IMR-90 (cell line): ENCODE results near the gene FBRSL1. TPM values are rescaled to one million over a fixed set of nuclear protein-coding genes. Genes with fewer than 3 reads are reported as not detected.

ENCODE experiments used
- ATAC-seq: fragments of 200-7000 bp; cut with Tn5 transposase; 2 replicates; pipeline ENCODE4 v1.9.1; 2020; ENCODE audit warnings: low read depth, mild to moderate bottlenecking, moderate library complexity
- BruUV-seq: library from RNA; stranded (reverse); fragments of 400-500 nt; replicated peaks from 2 replicates; lab custom pipeline; 2021; lab: Mats Ljungman, UMichigan
- CTCF ChIA-PET: fragments of 300-600 bp; formaldehyde crosslinking; extraction: SDS; loops from one replicate; lab custom pipeline; 2021; ENCODE audit warnings: antibody characterized with exemption; lab: Yijun Ruan, JAX
- POLR2A ChIA-PET: fragments of 300-600 bp; sonication (Branson Sonifier 250); formaldehyde crosslinking; loops from one replicate; lab custom pipeline; 2022; ENCODE audit warnings: antibody characterized with exemption; ENCODE audit not compliant: unreplicated experiment; lab: Charles Lee
- DNase-seq: peaks from one replicate; pipeline ENCODE4 v3.0.0; 2013
- H2AFZ ChIP-seq: replicated peaks from 2 replicates; pipeline ENCODE3; 2013; ENCODE audit warnings: low read length, mild to moderate bottlenecking; ENCODE audit not compliant: poor library complexity
- H2AK5ac ChIP-seq: 2 replicates; pipeline ENCODE4 v1.6.1; 2013; ENCODE audit warnings: low read depth, low read length, inconsistent platforms
- H2AK9ac ChIP-seq: replicated peaks from 2 replicates; pipeline ENCODE3; 2013; ENCODE audit warnings: mild to moderate bottlenecking, low read depth, low read length, moderate library complexity; ENCODE audit not compliant: poor library complexity
- H2BK120ac ChIP-seq: 2 replicates; pipeline ENCODE4 v1.6.1; 2013; ENCODE audit warnings: low read depth, low read length, inconsistent platforms
- H2BK15ac ChIP-seq: 3 replicates; pipeline ENCODE4 v1.6.1; 2013; ENCODE audit warnings: low read depth, low read length, inconsistent platforms
- H2BK20ac ChIP-seq: 2 replicates; pipeline ENCODE4 v1.6.1; 2013; ENCODE audit warnings: low read depth, mild to moderate bottlenecking, inconsistent platforms, low read length, moderate library complexity
- H2BK5ac ChIP-seq: 2 replicates; pipeline ENCODE4 v1.6.1; 2013; ENCODE audit warnings: mild to moderate bottlenecking, low read depth, low read length, inconsistent platforms; ENCODE audit not compliant: poor library complexity, severe bottlenecking
- H3K14ac ChIP-seq: replicated peaks from 2 replicates; pipeline ENCODE4 v1.6.1; 2013; ENCODE audit warnings: low read depth, low read length, inconsistent platforms
- H3K18ac ChIP-seq: 2 replicates; pipeline ENCODE4 v1.6.1; 2013; ENCODE audit warnings: low read depth, low read length, control low read depth
- H3K23ac ChIP-seq: 2 replicates; pipeline ENCODE4 v1.6.1; 2013; ENCODE audit warnings: low read depth, low read length, inconsistent platforms
- H3K27ac ChIP-seq: 2 replicates; pipeline ENCODE4 v1.5.1; 2013; ENCODE audit warnings: mild to moderate bottlenecking, control low read depth, low read length; ENCODE audit not compliant: insufficient read depth
- H3K27me3 ChIP-seq: 2 replicates; pipeline ENCODE4 v1.6.1; 2013; ENCODE audit warnings: low read length; ENCODE audit not compliant: control insufficient read depth, insufficient read depth
- H3K36me3 ChIP-seq: 2 replicates; pipeline ENCODE4 v1.6.1; 2013; ENCODE audit warnings: low read length, mixed read lengths; ENCODE audit not compliant: control insufficient read depth, insufficient read depth
- H3K4ac ChIP-seq: 2 replicates; pipeline ENCODE4 v1.6.1; 2013; ENCODE audit warnings: low read depth, low read length, inconsistent platforms
- H3K4me1 ChIP-seq: 2 replicates; pipeline ENCODE4 v1.6.1; 2013; ENCODE audit warnings: low read length, mixed read lengths; ENCODE audit not compliant: control insufficient read depth, insufficient read depth
- H3K4me2 ChIP-seq: 2 replicates; pipeline ENCODE4 v1.6.1; 2013; ENCODE audit warnings: low read depth, mild to moderate bottlenecking, control low read depth, low read length, moderate library complexity
- H3K4me3 ChIP-seq: 2 replicates; pipeline ENCODE4 v1.5.1; 2013; ENCODE audit warnings: low read depth, mild to moderate bottlenecking, control low read depth, low read length, moderate library complexity; ENCODE audit not compliant: insufficient read depth
- H3K56ac ChIP-seq: 2 replicates; pipeline ENCODE4 v1.6.1; 2013; ENCODE audit warnings: low read length, inconsistent platforms; ENCODE audit not compliant: insufficient read depth; ENCODE audit errors: extremely low read depth
- H3K79me1 ChIP-seq, 2 experiments: 2 replicates each; pipeline ENCODE4 v1.6.1; 2013; ENCODE audit warnings: low read length in 2 of 2, inconsistent platforms in 1 of 2, low read depth in 1 of 2
- H3K9ac ChIP-seq: 2 replicates; pipeline ENCODE4 v1.6.1; 2013; ENCODE audit warnings: low read depth, low read length, control low read depth
- H3K9me1 ChIP-seq: 2 replicates; pipeline ENCODE4 v1.6.1; 2013; ENCODE audit warnings: low read length, inconsistent platforms; ENCODE audit not compliant: insufficient read depth
- H3K9me3 ChIP-seq: 2 replicates; pipeline ENCODE4 v1.6.1; 2013; ENCODE audit warnings: low read length; ENCODE audit not compliant: control insufficient read depth, insufficient read depth
- H4K20me1 ChIP-seq: 2 replicates; pipeline ENCODE4 v1.6.1; 2013; ENCODE audit warnings: low read length, inconsistent platforms; ENCODE audit not compliant: insufficient read depth
- H4K5ac ChIP-seq: 2 replicates; pipeline ENCODE4 v1.6.1; 2013; ENCODE audit warnings: mild to moderate bottlenecking, low read depth, low read length, control low read depth
- H4K8ac ChIP-seq, 2 experiments: 2 replicates each; pipeline ENCODE4 v1.6.1; 2013; ENCODE audit warnings: low read depth in 2 of 2, low read length in 2 of 2, control low read depth in 1 of 2, inconsistent platforms in 1 of 2
- H4K91ac ChIP-seq: 2 replicates; pipeline ENCODE4 v1.6.1; 2013; ENCODE audit warnings: low read depth, low read length, inconsistent platforms; ENCODE audit not compliant: insufficient read depth
- RFX5 ChIP-seq: IDR thresholded peaks from 2 replicates; pipeline ENCODE4 v1.8.0; 2012; ENCODE audit warnings: low read depth, mild to moderate bottlenecking, low read length, moderate library complexity
- WGBS, 2 experiments: methylation state at CpG; one replicate each; pipeline versions ENCODE4 v1.1.5 to v1.1.7; 2013; ENCODE audit warnings: missing lambda C conversion rate in 2 of 2; ENCODE audit not compliant: insufficient read length in 1 of 2; ENCODE audit errors: extremely low coverage in 2 of 2; 5-methylcytosine and 5-hydroxymethylcytosine counted together
- dilution Hi-C: fragments of 300-500 bp; cut with HindIII; formaldehyde crosslinking; loops from one replicate; pipeline ENCODE4 v1.14.3; 2018; ENCODE audit warnings: low sequenced_read_pairs; ENCODE audit not compliant: unreplicated experiment
- in situ Hi-C: fragments of 300-500 bp; cut with MboI; formaldehyde crosslinking; loops from 3 replicates; pipeline ENCODE4 v1.14.3; 2019; ENCODE audit warnings: low sequenced_read_pairs, inconsistent platforms, mixed read lengths
- intact Hi-C: fragments of 100-400 bp; cut with micrococcal nuclease; formaldehyde crosslinking; loops from 2 replicates; pipeline ENCODE4 v1.10.0; 2022
- polyA plus RNA-seq, 3 experiments: library from polyadenylated mRNA; depleted of rRNA; stranded (reverse); fragments of >200 nt; gene quantifications; 2 replicates each; pipeline ENCODE4 v1.2.3, GENCODE V29; 2012; ENCODE audit warnings: low replicate concordance in 1 of 3
- total RNA-seq: library from RNA; depleted of rRNA; stranded (reverse); fragments of >200 nt; gene quantifications from 2 replicates; pipeline ENCODE4 v1.2.3, GENCODE V29; 2012

The FBRSL1 gene
- total and polyA plus RNA-seq, 2 of the 4 experiments (the other 2 are of a cell fraction): 0.36 to 10.8 TPM

DNA sequence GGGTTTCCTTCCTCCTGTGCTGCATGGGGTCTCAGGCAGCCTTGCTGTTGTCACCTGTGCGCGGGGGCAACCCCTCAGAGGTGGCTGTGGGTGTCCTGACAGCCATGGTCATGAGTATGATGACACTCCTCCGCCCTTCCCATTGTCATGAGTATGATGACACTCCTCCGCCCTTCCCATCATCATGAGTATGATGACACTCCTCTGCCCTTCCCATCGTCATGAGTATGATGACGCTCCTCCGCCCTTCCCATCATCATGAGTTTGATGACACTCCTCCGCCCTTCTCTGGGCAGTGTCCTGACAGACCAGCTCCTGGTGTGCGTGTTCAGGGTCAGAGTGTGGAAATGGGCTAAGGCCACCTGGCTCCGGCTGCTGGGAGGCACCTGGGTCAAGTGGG, 40.0 kb downstream of the FBRSL1 start:
- ATAC-seq: no peak
- Histone ChIP-seq H2BK15ac (no peak overlapping the region), H3K79me1 (peaks cover 0 to 4% of the 10 kb centered on the region in 2 experiments; a peak in 2 of 4 replicates), H2AK5ac (no peak overlapping the region), H3K9me3 (no peaks in the 10 kb centered on the region), H3K27ac (no peak overlapping the region), H2AK9ac (peak overlapping the region; percentile 42), H3K9me1 (peaks cover 5% of the 10 kb centered on the region; the same call in 1 of the 2 replicates), H3K4ac (no peak overlapping the region), H3K14ac (no peak overlapping the region), H2BK20ac (no peak overlapping the region), H3K4me2 (no peak overlapping the region), H2BK5ac (no peak overlapping the region), H3K4me3 (no peak overlapping the region), H4K20me1 (peaks cover 13% of the 10 kb centered on the region), H3K23ac (no peak overlapping the region), H4K91ac (no peak overlapping the region), H4K5ac (no peak overlapping the region), H3K27me3 (no peaks in the 10 kb centered on the region), H2AFZ (no peak overlapping the region), H3K56ac (no peak overlapping the region), H3K4me1 (no peaks in the 10 kb centered on the region), H2BK120ac (no peak overlapping the region), H3K18ac (no peak overlapping the region), H3K36me3 (peaks cover 2% of the 10 kb centered on the region; the same call in 1 of the 2 replicates), H3K9ac (no peak overlapping the region), H4K8ac (no peak overlapping the region)
- no peak for DNase-seq
- no TSS peak for BruUV-seq
- in situ Hi-C loops (no loop called here), intact Hi-C loops (no loop called here), dilution Hi-C loops (no loop called here)
- WGBS, 2 experiments: 83% methylated on average over 1 of the region's 10 CpGs; no CpG with 5 or more reads in 1 of the 2 experiments
- no peak for TF ChIP-seq RFX5
- ChIA-PET CTCF (no interaction called here), POLR2A (no interaction called here)
